Spleen (tissue), 7 donors: Measurements from ENCODE around the gene SMTN.

Experiments used
- POLR2A ChIP-seq, 3 donors: fragments of 450-650 bp; IDR thresholded peaks; one replicate each; pipeline ENCODE4 v1.5.1; 2017; ENCODE audit warnings: antibody characterized with exemption in 3 of 3, mild to moderate bottlenecking in 1 of 3
- TF ChIP-seq, protein P1 (sequence below), 11 experiments: fragments of 200-600 bp in 7 of 11; fragments of 450-650 bp in 4 of 11; sonication (generic) in 4 of 11; IDR thresholded peaks in 8 of 11; conservative IDR thresholded peaks in 3 of 11; 1 replicate in 7 of 11; 2 replicates in 4 of 11; pipeline versions ENCODE4 v1.4.0 to v1.8.0; 2016 to 2021; ENCODE audit warnings: antibody characterized with exemption in 11 of 11, inconsistent platforms in 4 of 11, mild to moderate bottlenecking in 1 of 11
- donor health status: DM: no; HTN: no; CAD: no; lungs with moderate emphysema.
- donor health status: DM: no; HTN: no; CAD: no.
- donor health status: DM: no; HTN: no; CAD: no.

DNA sequence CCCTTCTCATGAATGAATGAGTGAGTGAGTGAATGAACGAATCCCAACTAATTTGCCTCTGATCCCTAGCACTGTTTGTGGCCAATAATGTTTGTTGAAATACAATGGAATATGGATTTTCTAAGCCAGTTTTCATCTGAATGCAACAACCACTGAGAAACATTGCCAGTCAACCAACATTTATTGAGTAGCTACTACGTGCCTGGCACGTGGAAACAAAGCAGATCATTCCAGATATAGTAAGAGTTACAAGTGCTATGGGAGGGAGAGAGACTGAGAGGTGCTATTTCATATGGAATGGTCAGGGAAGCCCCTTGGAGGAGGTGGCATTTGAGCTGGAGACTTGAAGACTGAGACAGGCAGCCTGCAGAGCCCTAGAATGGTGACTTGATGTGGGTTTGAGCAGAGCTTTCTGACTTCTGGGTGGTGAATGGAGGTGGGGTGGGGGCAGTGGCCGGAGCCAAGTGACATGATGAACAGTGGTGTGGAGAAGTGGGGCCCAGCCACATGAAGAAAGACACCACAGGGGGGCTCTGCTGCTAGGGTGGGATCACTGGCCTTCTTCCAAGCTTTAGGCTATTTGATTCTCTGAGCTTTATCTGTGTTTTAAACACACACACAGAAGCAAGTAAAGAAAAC lies 35.1 kb upstream of the SMTN start:
- no peak for TF ChIP-seq POLR2A (IDR thresholded peaks at IDR 0.05)
- TF ChIP-seq, protein P1, sequence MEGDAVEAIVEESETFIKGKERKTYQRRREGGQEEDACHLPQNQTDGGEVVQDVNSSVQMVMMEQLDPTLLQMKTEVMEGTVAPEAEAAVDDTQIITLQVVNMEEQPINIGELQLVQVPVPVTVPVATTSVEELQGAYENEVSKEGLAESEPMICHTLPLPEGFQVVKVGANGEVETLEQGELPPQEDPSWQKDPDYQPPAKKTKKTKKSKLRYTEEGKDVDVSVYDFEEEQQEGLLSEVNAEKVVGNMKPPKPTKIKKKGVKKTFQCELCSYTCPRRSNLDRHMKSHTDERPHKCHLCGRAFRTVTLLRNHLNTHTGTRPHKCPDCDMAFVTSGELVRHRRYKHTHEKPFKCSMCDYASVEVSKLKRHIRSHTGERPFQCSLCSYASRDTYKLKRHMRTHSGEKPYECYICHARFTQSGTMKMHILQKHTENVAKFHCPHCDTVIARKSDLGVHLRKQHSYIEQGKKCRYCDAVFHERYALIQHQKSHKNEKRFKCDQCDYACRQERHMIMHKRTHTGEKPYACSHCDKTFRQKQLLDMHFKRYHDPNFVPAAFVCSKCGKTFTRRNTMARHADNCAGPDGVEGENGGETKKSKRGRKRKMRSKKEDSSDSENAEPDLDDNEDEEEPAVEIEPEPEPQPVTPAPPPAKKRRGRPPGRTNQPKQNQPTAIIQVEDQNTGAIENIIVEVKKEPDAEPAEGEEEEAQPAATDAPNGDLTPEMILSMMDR (IDR thresholded peaks at IDR 0.05 in 8 of 11, conservative IDR thresholded peaks at IDR 0.05 in 3 of 11) = no peak
